ENCODE data around the gene VPS4A.
"Not testable (repeated sequence)": the region's sequence is repeated elsewhere in the genome, so short reads cannot be mapped to it uniquely, and the experiment has no call there.

Gene VPS4A

GRCh38 chr16:69310653-69311532, at the start of gene VPS4A:
VPS4A (plus strand) TSS chr16:69311350; CDS start chr16:69311512, 162 bp downstream.
- DNase-seq, result peak; percentile 84 to 90

GRCh38 chr16:69266334-69267063, 44.7 kb upstream of the VPS4A start:
- no peak for DNase-seq

- no peak for DNase-seq
Measured at GRCh38 chr16:69267633-69268032, 43.5 kb upstream of the VPS4A start.

GRCh38 chr16:69270395-69270794, 40.8 kb upstream of the VPS4A start:
- DNase-seq, result no peak

- no peak for DNase-seq
Measured at GRCh38 chr16:69270831-69271230, 40.3 kb upstream of the VPS4A start.

GRCh38 chr16:69273009-69273408, 38.1 kb upstream of the VPS4A start:
- no peak for DNase-seq

GRCh38 chr16:69274699-69275235, 36.4 kb upstream of the VPS4A start:
- no peak for DNase-seq

GRCh38 chr16:69276148-69277115, 34.7 kb upstream of the VPS4A start:
- DNase-seq, result no peak

GRCh38 chr16:69277413-69277812, 33.7 kb upstream of the VPS4A start:
- no peak for DNase-seq

- DNase-seq, result no peak
Measured at GRCh38 chr16:69283851-69284250, 27.3 kb upstream of the VPS4A start.

GRCh38 chr16:69285240-69285639, 25.9 kb upstream of the VPS4A start:
- DNase-seq, result no peak

GRCh38 chr16:69286941-69287713, 24.0 kb upstream of the VPS4A start:
- peak; percentile 32 to 37 for DNase-seq

GRCh38 chr16:69291657-69292056, 19.5 kb upstream of the VPS4A start:
- DNase-seq, result not testable (repeated sequence)

GRCh38 chr16:69293401-69293800, 17.7 kb upstream of the VPS4A start:
- no peak for DNase-seq

GRCh38 chr16:69294051-69294450, 17.1 kb upstream of the VPS4A start:
- DNase-seq, result no peak

GRCh38 chr16:69296771-69297170, 14.4 kb upstream of the VPS4A start:
- not testable (repeated sequence) for DNase-seq

- no peak for DNase-seq
Measured at GRCh38 chr16:69298261-69298660, 12.9 kb upstream of the VPS4A start.

- no peak for DNase-seq
Measured at GRCh38 chr16:69301187-69301586, 10.0 kb upstream of the VPS4A start.

- DNase-seq, result no peak
Measured at GRCh38 chr16:69301861-69302260, 9.3 kb upstream of the VPS4A start.

- no peak for DNase-seq
Measured at GRCh38 chr16:69302301-69302700, 8.8 kb upstream of the VPS4A start.

- no peak for DNase-seq
Measured at GRCh38 chr16:69306031-69306430, 5.1 kb upstream of the VPS4A start.

GRCh38 chr16:69307091-69307490, 4.1 kb upstream of the VPS4A start:
- DNase-seq, result no peak

All from SHP77 (cell line).